Karpas-422 (cell line): ENCODE measurements around the gene METTL5. TPM values are rescaled to one million over a fixed set of nuclear protein-coding genes. Genes with fewer than 3 reads are reported as not detected.
A peak's percentile ranks its signal among the peaks of the same experiment; 100 is the strongest.
"Not testable (repeated sequence)": the region's sequence is repeated elsewhere in the genome, so short reads cannot be mapped to it uniquely, and the experiment has no call there.

Experiments
- DNase-seq: peaks from one replicate; pipeline ENCODE4 v3.0.0-alpha.2; 2015
- H2AFZ ChIP-seq: fragments of 200-600 bp; sonication (generic); 2 replicates; pipeline ENCODE4 v1.6.1; 2014; ENCODE audit warnings: antibody characterized with exemption, low read length, mixed read lengths
- H3K27ac ChIP-seq: fragments of 200-600 bp; sonication (generic); 2 replicates; pipeline ENCODE4 v1.5.1; 2014; ENCODE audit warnings: mild to moderate bottlenecking, low read length, moderate library complexity
- H3K27me3 ChIP-seq: fragments of 200-600 bp; sonication (generic); 2 replicates; pipeline ENCODE4 v1.6.1; 2014; ENCODE audit warnings: low read length, mixed read lengths
- H3K36me3 ChIP-seq: fragments of 200-600 bp; sonication (generic); 2 replicates; pipeline ENCODE4 v1.6.1; 2014; ENCODE audit warnings: low read length, mixed read lengths; ENCODE audit not compliant: insufficient read depth
- H3K4me1 ChIP-seq: fragments of 200-600 bp; sonication (generic); 2 replicates; pipeline ENCODE4 v1.6.1; 2014; ENCODE audit warnings: mild to moderate bottlenecking, low read length, mixed read lengths
- H3K4me2 ChIP-seq: fragments of 200-600 bp; sonication (generic); 2 replicates; pipeline ENCODE4 v1.6.1; 2014; ENCODE audit warnings: low read length, low read depth, mild to moderate bottlenecking; ENCODE audit not compliant: poor library complexity, severe bottlenecking
- H3K4me3 ChIP-seq: fragments of 200-600 bp; sonication (generic); 2 replicates; pipeline ENCODE4 v1.5.1; 2014; ENCODE audit warnings: mild to moderate bottlenecking, antibody characterized with exemption, low read length, mixed read lengths
- H3K79me2 ChIP-seq: fragments of 200-600 bp; sonication (generic); 2 replicates; pipeline ENCODE4 v1.6.1; 2014; ENCODE audit warnings: mild to moderate bottlenecking, low read length, mixed read lengths
- H3K9ac ChIP-seq: fragments of 200-600 bp; sonication (generic); 2 replicates; pipeline ENCODE4 v1.6.0; 2014; ENCODE audit warnings: low read length
- H3K9me2 ChIP-seq: fragments of 200-600 bp; sonication (generic), shearing (Covaris generic); replicated peaks from 2 replicates; pipeline ENCODE4 v1.6.0; 2014; ENCODE audit warnings: mild to moderate bottlenecking, low read length, moderate library complexity; ENCODE audit not compliant: insufficient read depth
- H3K9me3 ChIP-seq: fragments of 300-700, 200-600 bp; sonication (generic); 2 replicates; pipeline ENCODE4 v1.6.1; 2014; ENCODE audit warnings: low read length, mixed read lengths
- H4K20me1 ChIP-seq: fragments of 200-600 bp; sonication (generic); 2 replicates; pipeline ENCODE4 v1.6.1; 2014; ENCODE audit warnings: mild to moderate bottlenecking, antibody characterized with exemption, low read length, low read depth; ENCODE audit not compliant: insufficient read depth
- total RNA-seq: library from RNA; depleted of rRNA; stranded (reverse); fragments of >200 nt; shearing (Covaris generic); gene quantifications from 2 replicates; pipeline ENCODE4 v1.2.3, GENCODE V29; 2014; ENCODE audit warnings: low replicate concordance; rRNA removed

Gene METTL5
- 100 and 105 TPM in 2 replicates for total RNA-seq

DNA sequence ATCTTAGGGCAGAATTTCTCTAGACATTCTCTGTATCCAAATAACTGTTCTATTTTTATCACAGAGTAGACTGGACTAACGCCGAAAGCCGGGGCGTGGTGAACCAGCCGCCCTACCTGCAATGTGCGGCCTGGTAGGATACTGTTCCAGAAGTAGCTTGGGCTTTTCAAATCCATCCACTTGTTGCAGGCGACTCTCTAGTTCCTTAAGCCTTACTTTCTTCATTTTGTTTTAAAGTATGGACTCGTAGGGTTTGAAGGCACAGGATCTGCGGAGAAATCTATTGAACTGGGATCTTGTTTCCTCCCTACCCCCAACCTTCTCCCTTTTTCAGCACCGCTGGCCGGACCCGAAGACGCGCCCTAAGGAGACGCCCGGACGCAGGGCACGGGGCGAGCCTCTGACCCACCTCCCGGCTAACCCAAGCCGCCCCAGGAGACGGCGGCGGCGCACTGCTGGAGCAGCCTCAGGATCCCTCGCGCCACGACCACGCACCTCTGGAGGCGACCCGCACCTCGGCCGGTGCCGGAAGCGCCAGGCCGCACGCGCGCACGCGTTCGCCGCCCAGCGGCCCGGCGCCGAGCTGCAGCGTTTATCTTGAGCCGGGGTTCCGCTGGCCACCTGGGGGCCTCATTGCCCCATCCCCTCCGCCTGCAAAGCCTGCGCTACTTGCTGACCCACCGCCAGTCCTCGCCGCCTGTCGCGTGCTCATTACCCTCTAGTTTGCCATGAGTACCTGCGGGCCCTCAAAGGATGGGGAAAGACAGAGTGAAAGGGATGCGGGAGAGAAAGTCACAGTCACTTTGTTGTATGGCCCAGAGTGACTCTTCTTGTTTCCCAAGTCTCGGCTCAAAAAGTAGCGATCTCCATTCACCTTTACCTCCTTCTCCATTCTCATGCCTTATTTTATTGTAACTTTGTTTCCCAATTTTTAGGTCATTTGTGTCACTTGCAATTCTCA, at the start of gene METTL5:
Gene METTL5, minus strand, starts transcription at position 533 of the 961 bp plus-strand sequence. Its CDS starts 308 bp downstream, at position 225.
- peaks cover 64% of the 10 kb centered on the region for H3K79me2 ChIP-seq
- H3K4me1 ChIP-seq: peaks cover 34% of the 10 kb centered on the region
- peaks cover 30% of the 10 kb centered on the region; the same call in 1 of the 2 replicates for H3K36me3 ChIP-seq
- no peaks in the 10 kb centered on the region for H3K27me3 ChIP-seq
- DNase-seq: peak; percentile 94
- no peaks in the 10 kb centered on the region for H3K9me3 ChIP-seq
- H2AFZ ChIP-seq: peak within 1 kb of the TSS; percentile 94
- peak within 1 kb of the TSS; percentile 77 for H3K4me3 ChIP-seq
- H3K9ac ChIP-seq: peak within 1 kb of the TSS; percentile 77
- H3K9me2 ChIP-seq: no peaks in the 10 kb centered on the region
- peaks cover 14% of the 10 kb centered on the region; the same call in 1 of the 2 replicates for H4K20me1 ChIP-seq
- peak within 1 kb of the TSS; percentile 12; the same call in 1 of the 2 replicates for H3K27ac ChIP-seq
- peak within 1 kb of the TSS; percentile 85 for H3K4me2 ChIP-seq

DNA sequence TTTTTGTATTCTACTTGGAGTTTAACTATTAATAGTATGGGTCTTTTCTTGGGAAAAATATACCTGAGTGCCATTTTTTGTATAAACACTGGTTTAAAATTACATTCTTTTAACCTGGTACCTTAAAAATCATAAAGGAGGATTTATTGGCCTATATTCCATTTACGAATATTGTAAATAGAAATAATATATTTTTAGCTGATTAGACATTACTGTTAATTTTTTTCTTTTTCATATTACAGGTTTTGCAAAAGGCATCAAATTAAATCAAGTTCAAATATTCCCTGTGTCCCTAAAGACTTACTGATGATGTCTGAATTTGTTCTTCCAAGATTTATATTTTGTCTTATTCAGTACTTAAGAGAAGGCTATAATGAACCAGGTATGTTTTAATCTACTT, 47.3 kb upstream of the METTL5 start:
- DNase-seq: peak; percentile 22
- H3K9ac ChIP-seq: no peak overlapping the region
- no peaks in the 10 kb centered on the region for H3K27me3 ChIP-seq
- H3K4me3 ChIP-seq: no peak overlapping the region
- H3K9me3 ChIP-seq: no peaks in the 10 kb centered on the region
- no peaks in the 10 kb centered on the region for H3K9me2 ChIP-seq
- no peaks in the 10 kb centered on the region for H3K36me3 ChIP-seq
- H3K27ac ChIP-seq: no peak overlapping the region
- H2AFZ ChIP-seq: no peak overlapping the region
- peaks cover 10% of the 10 kb centered on the region; the same call in 1 of the 2 replicates for H3K4me1 ChIP-seq
- no peaks in the 10 kb centered on the region for H4K20me1 ChIP-seq
- H3K4me2 ChIP-seq: no peak overlapping the region
- H3K79me2 ChIP-seq: peaks cover 62% of the 10 kb centered on the region

- not testable (repeated sequence) for H3K4me3 ChIP-seq, H4K20me1 ChIP-seq, H3K27ac ChIP-seq, H3K9me3 ChIP-seq, H3K36me3 ChIP-seq, H3K4me2 ChIP-seq, H3K27me3 ChIP-seq, DNase-seq, H3K9ac ChIP-seq, H2AFZ ChIP-seq, H3K9me2 ChIP-seq
- peaks cover 10% of the 10 kb centered on the region; the same call in 1 of the 2 replicates for H3K4me1 ChIP-seq
- H3K79me2 ChIP-seq: peaks cover 66% of the 10 kb centered on the region
Measured at GRCh38 chr2:169871369-169871768, 46.7 kb upstream of the METTL5 start.

GRCh38 chr2:169868951-169869350, 44.2 kb upstream of the METTL5 start:
- Histone ChIP-seq H3K9me3 (no peaks in the 10 kb centered on the region), H2AFZ (no peak overlapping the region), H3K9ac (no peak overlapping the region), H3K27me3 (no peaks in the 10 kb centered on the region), H3K9me2 (no peaks in the 10 kb centered on the region), H3K27ac (no peak overlapping the region), H3K4me2 (no peak overlapping the region), H3K36me3 (no peaks in the 10 kb centered on the region), H3K4me3 (no peak overlapping the region), H4K20me1 (no peaks in the 10 kb centered on the region), H3K4me1 (no peaks in the 10 kb centered on the region; the same call in 1 of the 2 replicates), H3K79me2 (peaks cover 77% of the 10 kb centered on the region)
- DNase-seq: no peak

DNA sequence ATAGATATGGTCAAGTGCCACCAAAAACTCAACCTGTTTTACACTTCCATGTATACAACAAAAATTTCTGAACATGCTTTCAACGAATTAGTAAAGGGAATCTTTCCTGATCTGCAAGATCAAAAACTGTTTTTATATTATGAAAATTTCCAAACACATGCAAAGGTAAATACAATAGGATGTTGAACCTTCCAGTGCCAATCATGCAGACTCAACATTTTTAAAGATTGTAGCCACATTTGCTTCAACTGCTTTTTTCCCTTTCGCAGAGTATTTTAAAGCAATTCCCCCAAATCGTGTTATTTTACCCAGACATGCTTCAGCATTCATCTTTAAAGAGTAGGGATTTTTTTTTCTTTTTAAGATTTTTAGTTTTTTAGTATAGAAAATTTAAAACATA, 42.9 kb upstream of the METTL5 start:
- Histone ChIP-seq H3K9me3 (no peaks in the 10 kb centered on the region), H3K36me3 (no peaks in the 10 kb centered on the region), H3K9me2 (no peaks in the 10 kb centered on the region), H3K4me1 (no peaks in the 10 kb centered on the region; the same call in 1 of the 2 replicates), H3K9ac (no peak overlapping the region), H3K27me3 (no peaks in the 10 kb centered on the region), H3K27ac (no peak overlapping the region), H2AFZ (no peak overlapping the region), H4K20me1 (no peaks in the 10 kb centered on the region), H3K4me2 (no peak overlapping the region), H3K4me3 (no peak overlapping the region), H3K79me2 (peaks cover 86% of the 10 kb centered on the region)
- DNase-seq: peak; percentile 39

DNA sequence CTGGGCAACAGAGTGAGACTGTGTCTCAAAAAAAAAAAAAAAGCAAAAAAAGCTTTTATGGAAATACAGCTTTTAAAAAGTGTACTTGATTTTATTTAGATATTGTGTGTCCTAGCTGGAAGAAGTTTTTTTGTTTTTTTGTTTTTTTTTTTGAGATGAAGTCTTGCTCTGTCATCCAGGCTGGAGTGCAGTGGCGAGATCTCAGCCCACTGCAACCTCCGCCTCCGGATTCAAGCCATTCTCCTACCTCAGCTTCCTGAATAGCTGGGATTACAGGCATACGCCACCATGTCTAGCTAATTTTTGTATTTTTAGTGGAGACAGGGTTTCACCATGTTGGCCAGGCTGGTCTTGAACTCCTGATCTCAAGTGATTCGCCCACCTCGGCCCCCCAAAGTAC, 41.5 kb upstream of the METTL5 start:
- H3K9ac ChIP-seq, H3K27ac ChIP-seq, H3K9me3 ChIP-seq, H3K4me1 ChIP-seq, H3K4me3 ChIP-seq, H3K4me2 ChIP-seq, H4K20me1 ChIP-seq, H3K9me2 ChIP-seq, H3K27me3 ChIP-seq, H2AFZ ChIP-seq, DNase-seq, H3K36me3 ChIP-seq: not testable (repeated sequence)
- H3K79me2 ChIP-seq: peaks cover 88% of the 10 kb centered on the region

GRCh38 chr2:169865492-169865891, 40.8 kb upstream of the METTL5 start:
- no peak overlapping the region for H3K4me2 ChIP-seq
- H2AFZ ChIP-seq: no peak overlapping the region
- H3K9me3 ChIP-seq: no peaks in the 10 kb centered on the region
- peaks cover 89% of the 10 kb centered on the region for H3K79me2 ChIP-seq
- no peak overlapping the region for H3K9ac ChIP-seq
- peak; percentile 14 for DNase-seq
- H3K27ac ChIP-seq: no peak overlapping the region
- no peak overlapping the region for H3K4me3 ChIP-seq
- no peaks in the 10 kb centered on the region for H3K27me3 ChIP-seq
- H3K4me1 ChIP-seq: no peaks in the 10 kb centered on the region; the same call in 1 of the 2 replicates
- H4K20me1 ChIP-seq: no peaks in the 10 kb centered on the region
- H3K36me3 ChIP-seq: no peaks in the 10 kb centered on the region
- no peaks in the 10 kb centered on the region for H3K9me2 ChIP-seq

DNA sequence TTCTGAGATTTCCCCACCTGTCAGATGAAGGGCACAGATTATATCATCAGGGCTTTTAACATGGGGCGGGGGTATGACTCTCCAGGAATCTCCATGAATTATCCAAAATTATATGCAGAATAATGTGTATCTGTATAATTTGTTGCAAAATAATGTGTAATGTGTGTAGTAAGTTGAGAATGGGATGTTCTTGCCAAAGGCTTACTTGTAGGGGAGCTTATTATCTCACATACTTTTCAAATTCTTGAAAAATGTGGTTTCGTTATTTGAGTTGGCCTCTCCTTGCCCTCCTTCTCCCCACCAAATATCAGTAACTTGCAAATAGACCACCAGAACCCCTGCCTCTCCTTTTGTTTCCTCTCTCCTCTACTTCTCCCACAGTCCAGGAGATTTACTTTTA, 38.1 kb upstream of the METTL5 start:
- no peak overlapping the region for H3K4me3 ChIP-seq
- no peaks in the 10 kb centered on the region for H3K36me3 ChIP-seq
- peaks cover 86% of the 10 kb centered on the region for H3K79me2 ChIP-seq
- H3K27ac ChIP-seq: no peak overlapping the region
- no peaks in the 10 kb centered on the region for H3K9me3 ChIP-seq
- no peaks in the 10 kb centered on the region for H3K27me3 ChIP-seq
- no peaks in the 10 kb centered on the region; the same call in 1 of the 2 replicates for H3K4me1 ChIP-seq
- no peaks in the 10 kb centered on the region for H3K9me2 ChIP-seq
- no peak overlapping the region for H3K4me2 ChIP-seq
- no peak for DNase-seq
- no peak overlapping the region for H2AFZ ChIP-seq
- H4K20me1 ChIP-seq: no peaks in the 10 kb centered on the region
- no peak overlapping the region for H3K9ac ChIP-seq
